RPMI7951 (cell line): ENCODE data around the gene FGGY. TPM values are rescaled to one million over a fixed set of nuclear protein-coding genes. Genes with fewer than 3 reads are reported as not detected.
"Not testable (repeated sequence)": the region's sequence is repeated elsewhere in the genome, so short reads cannot be mapped to it uniquely, and the experiment has no call there.

Source experiments
- DNase-seq: peaks from one replicate; pipeline ENCODE4 v3.0.0-alpha.2; 2012; ENCODE audit warnings: low read depth
- total RNA-seq: library from RNA; depleted of rRNA; stranded (reverse); fragments of >200 nt; shearing (Covaris generic); gene quantifications from 2 replicates; pipeline ENCODE4 v1.2.3, GENCODE V29; 2014

FGGY gene
- total RNA-seq, 1 experiment from 2014 or later, result 7.2 TPM

- peak; percentile 82 for DNase-seq
Observed at GRCh38 chr1:59481881-59482505, 185.1 kb downstream of the FGGY start.

DNA sequence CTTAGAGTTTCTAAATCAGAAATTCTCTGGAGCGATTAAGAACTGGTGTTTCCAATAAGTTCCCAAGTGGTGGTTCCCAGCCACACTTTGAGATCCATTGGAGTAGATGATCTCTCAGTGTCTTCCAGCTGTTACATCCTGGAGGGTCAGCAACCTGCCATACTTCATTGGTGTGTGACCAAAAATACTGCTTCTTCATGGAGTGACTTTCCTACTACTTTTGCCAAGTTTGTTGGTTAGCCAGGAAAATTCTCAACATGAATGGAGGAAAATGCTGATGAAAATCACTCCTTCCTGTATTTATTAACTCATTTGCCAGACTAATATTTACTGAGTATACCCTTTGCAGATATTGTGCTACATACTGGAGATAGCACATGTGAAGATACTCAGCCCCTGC is 186.1 kb downstream of the FGGY start:
- no peak for DNase-seq

GRCh38 chr1:59484096-59484495 is 187.2 kb downstream of the FGGY start:
- peak; percentile 94 for DNase-seq

DNA sequence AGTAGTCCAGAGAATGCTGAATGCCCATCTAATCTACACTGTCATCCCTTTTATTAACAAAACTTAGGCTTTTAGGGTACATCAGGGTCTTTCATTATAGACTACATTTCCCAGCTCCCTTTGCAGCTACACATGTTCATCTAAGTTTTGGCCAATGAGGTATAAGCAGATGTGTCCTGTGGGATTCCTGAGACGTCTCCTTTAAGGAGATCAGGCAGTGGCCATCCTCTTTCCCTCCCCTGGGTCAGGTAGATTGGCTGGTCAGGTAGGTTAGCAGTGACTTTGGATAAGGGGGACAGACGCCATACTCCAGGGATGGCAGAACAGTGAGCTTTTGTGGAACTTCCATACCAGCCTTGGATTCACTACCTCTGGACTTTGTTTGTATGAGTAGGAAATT is 188.3 kb downstream of the FGGY start:
- no peak for DNase-seq

DNA sequence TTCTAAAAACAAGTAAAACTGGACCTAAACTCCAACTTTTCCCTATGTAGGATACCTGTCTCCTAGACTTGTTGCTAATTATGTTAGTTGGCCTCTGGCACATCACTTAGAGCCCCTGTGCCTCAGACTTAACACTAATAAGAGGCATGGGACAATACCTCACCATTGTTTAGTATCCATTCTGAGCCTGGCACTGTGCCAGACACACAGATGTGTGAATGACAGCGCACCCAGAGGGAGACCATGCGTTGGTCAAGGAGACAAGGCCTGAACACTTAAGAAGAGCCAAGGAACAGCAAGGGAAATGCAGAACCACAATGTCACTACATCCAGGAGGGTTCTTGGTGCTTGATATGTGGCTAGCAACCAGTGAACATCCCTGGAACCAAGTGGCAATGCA is 189.1 kb downstream of the FGGY start:
- DNase-seq, result no peak

- no peak for DNase-seq
Observed at GRCh38 chr1:59486615-59487014, 189.7 kb downstream of the FGGY start.

DNA sequence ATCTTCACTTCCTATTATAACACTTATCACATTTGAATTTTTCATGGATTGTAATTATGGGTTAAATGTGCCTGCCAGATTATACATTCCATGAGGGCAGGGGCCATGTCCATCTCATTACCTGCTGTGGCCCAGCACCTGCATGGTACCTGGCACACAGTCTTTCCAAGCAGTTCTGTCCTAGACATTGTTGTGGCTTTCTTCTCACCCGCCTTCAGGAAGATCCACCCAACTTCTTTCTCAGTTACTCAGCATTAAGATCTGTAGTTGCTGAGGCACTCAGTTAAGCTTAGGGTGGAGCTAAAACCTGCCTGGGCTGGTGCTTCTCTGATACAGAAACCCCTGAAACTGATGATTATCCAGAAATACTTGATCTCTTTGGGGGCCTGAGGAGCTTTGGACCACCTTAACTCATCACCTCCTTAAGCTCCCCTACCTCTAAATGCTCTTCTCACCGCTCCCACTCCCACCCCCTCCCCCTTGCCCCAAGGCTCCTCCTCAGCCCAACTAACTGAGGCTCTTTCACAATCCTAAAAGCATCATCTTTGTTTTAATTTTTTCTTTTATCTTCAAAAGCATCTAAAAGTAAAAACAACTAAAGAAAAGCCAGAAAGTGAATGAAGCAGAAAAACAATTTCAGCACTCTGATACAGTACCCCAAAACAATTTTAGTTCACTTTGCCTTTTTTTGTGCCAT is 190.6 kb downstream of the FGGY start:
- DNase-seq, result no peak

DNA sequence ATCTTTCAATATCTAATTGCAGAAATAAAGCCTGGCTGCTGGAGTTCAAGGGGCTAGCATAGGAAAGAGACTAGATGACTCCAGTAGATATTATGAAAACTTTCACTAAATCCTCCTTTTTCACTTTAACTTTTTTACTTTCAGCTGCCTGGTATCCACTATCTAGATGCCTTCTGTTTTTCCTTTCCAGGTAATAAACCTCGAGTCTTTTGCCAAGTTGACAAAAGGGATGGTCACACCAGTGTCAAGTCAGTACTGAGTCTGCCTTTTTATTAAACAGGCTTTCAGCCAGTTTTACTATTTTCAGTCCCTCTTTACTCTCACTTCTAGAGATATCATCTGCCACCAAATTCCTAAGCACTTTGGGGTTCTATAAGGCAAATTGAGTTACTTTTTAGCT is 195.6 kb downstream of the FGGY start:
- no peak for DNase-seq

DNA sequence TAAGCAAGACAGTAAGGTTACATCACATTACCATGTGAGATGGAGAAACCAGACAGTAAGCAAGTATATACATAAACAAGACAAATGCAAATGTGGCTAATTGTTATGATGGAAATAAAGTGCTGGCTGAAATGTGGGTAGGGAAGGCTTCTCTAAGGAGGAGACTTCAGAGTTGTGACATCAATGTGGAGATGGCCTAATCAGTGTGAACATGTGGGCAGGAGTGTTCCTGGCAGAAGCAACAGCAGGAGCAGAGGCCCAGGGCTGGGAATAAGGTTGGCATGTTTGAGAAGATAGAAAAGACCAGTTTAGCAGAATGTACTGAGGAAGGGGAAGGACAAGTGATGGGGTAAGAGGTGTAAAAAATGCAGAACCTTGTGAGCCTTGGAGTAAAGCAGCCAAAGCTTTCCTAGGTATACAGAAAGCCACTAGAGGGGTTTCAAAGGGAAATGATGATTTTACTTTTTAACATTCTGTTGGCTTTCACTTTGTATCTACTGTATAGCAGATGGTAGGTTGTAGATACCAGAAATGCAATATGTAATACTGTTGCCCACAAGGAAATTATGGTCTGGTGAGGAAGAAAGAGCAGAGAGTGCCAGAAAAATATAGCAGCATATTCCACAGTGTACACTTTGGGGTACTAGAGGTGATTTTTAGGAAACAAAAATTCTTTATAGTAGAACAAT is 197.4 kb downstream of the FGGY start:
- DNase-seq, result no peak

GRCh38 chr1:59496156-59496555 is 199.3 kb downstream of the FGGY start:
- not testable (repeated sequence) for DNase-seq

GRCh38 chr1:59497616-59498015 is 200.7 kb downstream of the FGGY start:
- no peak for DNase-seq

- DNase-seq, result peak; percentile 82
Observed at GRCh38 chr1:59498640-59499039, 201.7 kb downstream of the FGGY start.

GRCh38 chr1:59499273-59499942 is 202.5 kb downstream of the FGGY start:
- peak; percentile 39 for DNase-seq

DNA sequence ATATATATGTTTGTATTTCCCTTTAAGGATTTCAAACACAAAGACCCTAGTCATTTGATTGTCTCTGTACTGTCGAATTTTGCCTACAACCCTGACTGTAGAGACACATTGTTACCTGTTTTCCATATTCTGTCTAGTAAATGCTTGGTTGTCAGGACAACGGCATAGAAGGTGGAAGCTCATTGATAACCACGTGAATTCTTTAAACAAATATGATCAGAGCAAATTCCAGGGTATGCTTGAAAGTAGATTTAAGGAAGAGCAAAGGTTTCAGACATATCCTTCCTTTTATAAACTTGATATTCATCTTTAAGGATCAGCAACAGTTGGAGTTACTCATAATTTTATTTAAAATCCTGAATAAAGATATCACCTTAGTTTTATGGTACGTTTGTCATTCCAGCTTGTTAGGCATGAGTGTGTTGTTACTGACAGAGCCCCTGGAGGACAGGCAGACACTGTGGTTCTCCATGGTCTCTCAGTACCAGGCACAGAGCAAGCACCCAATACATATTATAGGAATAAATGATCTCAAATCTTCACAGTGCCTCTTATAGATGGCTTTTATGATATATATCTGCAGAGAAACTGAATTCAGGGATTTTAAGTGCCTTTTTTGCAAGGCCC is 203.2 kb downstream of the FGGY start:
- DNase-seq, result no peak

DNA sequence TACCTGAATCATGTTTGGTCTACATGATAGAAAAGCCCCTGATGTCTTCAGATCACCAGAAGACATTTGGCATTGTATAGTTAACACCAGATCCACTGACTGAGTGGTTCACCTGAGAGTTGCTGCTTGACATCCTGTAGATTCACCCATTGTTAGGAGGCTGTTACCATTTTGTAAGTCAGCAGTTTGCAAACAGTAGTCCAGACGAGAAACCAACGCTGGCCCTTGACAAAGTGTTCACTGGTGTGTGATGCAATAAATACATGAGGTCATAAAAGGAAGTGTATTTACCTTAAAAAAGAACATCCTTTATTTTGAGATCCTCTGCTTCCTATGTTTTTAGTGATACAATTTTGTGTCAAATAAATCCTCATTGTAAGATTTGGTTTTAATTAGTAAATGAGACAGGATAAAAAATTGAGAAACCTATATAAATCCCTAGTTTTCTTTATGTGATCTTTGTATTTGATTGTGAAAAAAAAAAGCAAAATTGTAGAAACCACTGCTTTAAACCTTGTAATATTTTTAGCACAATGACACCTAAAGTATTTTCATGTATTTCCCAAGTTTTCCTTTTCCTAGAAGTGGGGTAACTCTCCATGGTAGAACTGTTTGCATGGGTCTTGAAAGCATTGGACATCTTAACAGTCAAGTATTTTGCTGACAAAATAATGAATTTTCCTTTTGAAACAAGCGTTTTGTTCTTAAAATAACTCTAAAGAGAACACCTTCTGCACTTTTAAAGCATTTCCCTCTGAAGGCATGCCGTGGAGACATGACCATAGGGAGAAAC is 204.3 kb downstream of the FGGY start:
- no peak for DNase-seq

GRCh38 chr1:59502009-59502691 is 205.3 kb downstream of the FGGY start:
- DNase-seq, result peak; percentile 53

DNA sequence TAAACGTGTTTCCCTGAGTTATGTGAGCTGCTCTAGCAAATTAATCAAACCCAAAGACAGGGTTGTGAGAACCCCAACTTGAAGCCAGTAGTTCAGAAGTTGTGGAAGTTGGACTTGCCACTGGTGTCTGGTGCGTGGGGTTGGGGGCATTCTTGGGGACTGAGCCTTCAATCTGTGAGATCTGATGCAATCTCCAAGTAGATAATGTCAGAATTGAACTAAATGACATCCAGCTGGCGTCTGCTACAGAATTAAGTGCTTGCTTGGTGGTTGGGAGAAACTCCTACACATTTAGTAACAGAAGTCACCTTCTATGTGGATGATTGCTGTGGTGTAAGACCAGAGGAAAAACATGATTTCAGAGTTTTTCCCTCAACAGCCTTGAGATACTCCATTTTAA is 207.4 kb downstream of the FGGY start:
- no peak for DNase-seq

DNA sequence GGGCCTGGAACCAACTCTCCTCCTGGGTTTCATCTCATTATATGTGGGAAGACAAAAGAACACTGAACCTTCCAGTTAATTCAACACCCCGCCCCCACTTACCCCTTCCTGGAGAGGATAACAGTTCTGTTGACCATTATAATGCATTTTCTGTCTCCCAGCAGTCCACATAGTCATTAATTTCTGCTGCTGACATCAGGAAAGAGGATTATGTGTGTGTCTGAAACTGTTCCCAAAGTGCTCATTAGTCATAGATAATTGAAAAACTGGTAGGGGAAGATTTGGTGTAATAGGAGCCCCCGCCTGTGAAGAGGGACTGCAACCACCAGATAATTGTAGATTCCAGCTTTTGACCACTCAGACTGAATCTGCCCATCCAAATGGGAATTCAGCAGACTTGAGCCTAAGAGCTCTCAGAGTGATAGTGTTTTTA is 208.7 kb downstream of the FGGY start:
- DNase-seq, result no peak

DNA sequence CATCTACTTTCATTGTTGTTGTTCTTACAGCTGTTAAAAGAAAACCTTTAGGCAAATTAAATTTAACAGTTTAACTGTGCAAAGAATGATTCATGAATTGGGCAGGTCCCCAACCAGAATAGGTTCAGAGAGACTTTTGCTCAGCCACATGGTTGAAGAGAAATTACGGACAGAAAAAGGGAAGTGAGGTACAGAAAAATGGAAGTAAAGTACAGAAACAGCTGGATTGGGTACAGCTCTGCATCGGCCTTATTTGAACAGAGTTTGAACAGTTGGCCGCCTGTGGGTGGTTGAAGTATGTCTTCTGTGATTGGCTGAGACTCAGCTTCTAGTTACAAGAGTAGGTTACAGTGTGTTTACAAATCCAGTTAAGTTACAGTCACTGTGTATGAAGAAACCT is 210.1 kb downstream of the FGGY start:
- DNase-seq, result peak; percentile 57

DNA sequence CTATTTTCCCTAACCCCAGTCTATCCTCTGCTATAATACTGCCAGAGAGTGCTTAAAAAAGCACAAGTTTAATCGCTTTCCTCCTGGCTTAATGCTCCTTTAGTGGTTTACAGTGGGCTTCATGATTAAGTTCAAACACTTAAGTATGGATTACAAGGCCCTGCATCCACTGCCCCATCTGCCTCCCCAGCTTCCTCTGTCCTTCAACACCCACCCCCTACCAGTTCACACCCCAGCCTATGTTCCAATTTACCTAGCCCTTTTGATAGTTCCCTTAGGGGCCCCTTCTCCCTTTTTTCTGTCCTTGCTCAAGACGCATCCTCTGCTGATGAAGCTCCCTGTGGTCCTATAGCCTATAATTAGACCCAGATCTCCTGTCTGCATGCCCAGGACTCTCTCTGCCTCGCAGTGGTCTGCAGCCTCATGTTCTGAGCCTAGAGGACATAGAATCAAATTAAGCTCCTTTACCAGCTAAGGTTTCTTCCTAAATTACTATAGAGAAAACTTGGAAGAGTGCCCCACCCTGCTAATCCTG is 212.5 kb downstream of the FGGY start:
- DNase-seq, result no peak
